H1 (cell line): ENCODE results near the gene FRZB.

Experiments used
- EZH2 ChIP-seq: fragments of 200-600 bp; sonication (generic); IDR thresholded peaks from 2 replicates; pipeline ENCODE4 v1.7.1; 2012; ENCODE audit warnings: low read depth, mild to moderate bottlenecking, moderate library complexity, low read length, inconsistent platforms; ENCODE audit not compliant: severe bottlenecking
- GABPA ChIP-seq: IDR thresholded peaks from 2 replicates; pipeline ENCODE4 v1.6.1; 2011; ENCODE audit warnings: mild to moderate bottlenecking, low read length, moderate library complexity, borderline replicate concordance; ENCODE audit not compliant: insufficient read depth
- POLR2A ChIP-seq, 2 experiments: IDR thresholded peaks; 1 replicate in 1 of 2; 2 replicates in 1 of 2; pipeline ENCODE4 v1.6.1; 2011; ENCODE audit warnings: low read depth in 2 of 2, low read length in 2 of 2, mild to moderate bottlenecking in 2 of 2; ENCODE audit errors: control extremely low read depth in 1 of 2
- TF ChIP-seq, protein P1 (sequence below), 3 experiments: IDR thresholded peaks; 1 replicate in 2 of 3; 2 replicates in 1 of 3; pipeline versions ENCODE4 v1.5.1 to v1.6.1; 2011; ENCODE audit warnings: low read length in 3 of 3, mild to moderate bottlenecking in 3 of 3, inconsistent platforms in 2 of 3, low read depth in 1 of 3, moderate library complexity in 1 of 3; ENCODE audit not compliant: insufficient read depth in 1 of 3; ENCODE audit errors: control extremely low read depth in 1 of 3

DNA sequence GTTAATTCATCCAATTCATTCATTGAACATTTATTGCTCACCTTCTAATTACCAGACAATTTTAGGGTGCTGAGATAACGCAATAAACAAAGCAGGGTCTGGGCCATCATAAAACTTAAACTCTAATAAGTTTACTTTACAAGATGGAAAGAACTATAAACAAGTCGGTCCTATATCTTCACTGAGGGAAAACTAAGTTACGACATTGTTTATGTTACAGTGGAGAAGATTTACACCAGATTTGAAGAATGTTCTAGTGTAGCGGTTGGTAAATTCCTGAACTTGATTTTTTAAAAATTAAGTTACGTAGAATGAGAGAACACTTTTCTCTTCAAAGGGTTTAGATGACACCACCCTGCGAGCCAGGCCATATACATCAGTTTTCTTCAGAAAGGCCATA, 20.7 kb upstream of the FRZB start:
- TF ChIP-seq, protein P1, sequence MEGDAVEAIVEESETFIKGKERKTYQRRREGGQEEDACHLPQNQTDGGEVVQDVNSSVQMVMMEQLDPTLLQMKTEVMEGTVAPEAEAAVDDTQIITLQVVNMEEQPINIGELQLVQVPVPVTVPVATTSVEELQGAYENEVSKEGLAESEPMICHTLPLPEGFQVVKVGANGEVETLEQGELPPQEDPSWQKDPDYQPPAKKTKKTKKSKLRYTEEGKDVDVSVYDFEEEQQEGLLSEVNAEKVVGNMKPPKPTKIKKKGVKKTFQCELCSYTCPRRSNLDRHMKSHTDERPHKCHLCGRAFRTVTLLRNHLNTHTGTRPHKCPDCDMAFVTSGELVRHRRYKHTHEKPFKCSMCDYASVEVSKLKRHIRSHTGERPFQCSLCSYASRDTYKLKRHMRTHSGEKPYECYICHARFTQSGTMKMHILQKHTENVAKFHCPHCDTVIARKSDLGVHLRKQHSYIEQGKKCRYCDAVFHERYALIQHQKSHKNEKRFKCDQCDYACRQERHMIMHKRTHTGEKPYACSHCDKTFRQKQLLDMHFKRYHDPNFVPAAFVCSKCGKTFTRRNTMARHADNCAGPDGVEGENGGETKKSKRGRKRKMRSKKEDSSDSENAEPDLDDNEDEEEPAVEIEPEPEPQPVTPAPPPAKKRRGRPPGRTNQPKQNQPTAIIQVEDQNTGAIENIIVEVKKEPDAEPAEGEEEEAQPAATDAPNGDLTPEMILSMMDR (IDR thresholded peaks at IDR 0.05; ENCODE audit: control extremely low read depth in 1 of 3, insufficient read depth in 1 of 3, low read depth in 1 of 3, low read length in 3 of 3), result no peak
- TF ChIP-seq EZH2 (no peak), GABPA (no peak), POLR2A (IDR thresholded peaks at IDR 0.05; ENCODE audit: control extremely low read depth in 1 of 2, low read depth in 2 of 2, low read length in 2 of 2) (no peak)
